B cell (primary cell): ENCODE data around the gene MYRIP. TPM values are rescaled to one million over a fixed set of nuclear protein-coding genes. Genes with fewer than 3 reads are reported as not detected.

Experiments used
- ATAC-seq: fragments of 200-7000 bp; cut with Tn5 transposase; one replicate; pipeline ENCODE4 v1.10.0; 2021; ENCODE audit warnings: low read depth, mild to moderate bottlenecking, moderate number of reproducible peaks, moderate library complexity
- CTCF ChIA-PET: fragments of 350-600 bp; sonication (Branson Sonifier 250); formaldehyde crosslinking; loops from one replicate; lab custom pipeline; 2021; ENCODE audit warnings: antibody characterized with exemption, inconsistent platforms; lab: Charles Lee
- POLR2A ChIA-PET: fragments of 350-600 bp; sonication (Branson Sonifier 250); formaldehyde crosslinking; loops from one replicate; lab custom pipeline; 2021; ENCODE audit warnings: antibody characterized with exemption; lab: Charles Lee
- DNase-seq: peaks from one replicate; pipeline ENCODE4 v3.0.0; 2013
- H2AFZ ChIP-seq: 2 replicates; pipeline ENCODE4 v1.6.1; 2012; ENCODE audit warnings: mild to moderate bottlenecking, low read depth, low read length; ENCODE audit not compliant: insufficient read depth, poor library complexity, severe bottlenecking
- H3K27ac ChIP-seq, 2 donors: 1 replicate in 1 of 2; 2 replicates in 1 of 2; pipeline ENCODE4 v1.5.1; 2012 to 2013; ENCODE audit warnings: low read length in 2 of 2, mild to moderate bottlenecking in 2 of 2, moderate library complexity in 1 of 2
- H3K27me3 ChIP-seq, 4 experiments: fragments of 200-600 bp in 1 of 4; sonication (generic) in 1 of 4; replicated peaks in 1 of 4; 1 replicate in 2 of 4; 2 replicates in 2 of 4; pipeline versions ENCODE4 v1.6.1 to v1.7.0; 2013 to 2016; ENCODE audit warnings: low read length in 3 of 4, mild to moderate bottlenecking in 2 of 4, mixed read lengths in 1 of 4, moderate library complexity in 1 of 4; ENCODE audit not compliant: insufficient read depth in 4 of 4, control insufficient read depth in 3 of 4; ENCODE audit errors: control extremely low read depth in 1 of 4
- H3K36me3 ChIP-seq, 2 experiments: replicated peaks in 1 of 2; 1 replicate in 1 of 2; 2 replicates in 1 of 2; pipeline versions ENCODE4 v1.6.1 to v1.7.1; 2013; ENCODE audit warnings: low read length in 1 of 2; ENCODE audit not compliant: insufficient read depth in 2 of 2, control insufficient read depth in 1 of 2; ENCODE audit errors: control extremely low read depth in 1 of 2, extremely low read depth in 1 of 2
- H3K4me1 ChIP-seq, 2 donors: fragments of 200-600 bp in 1 of 2; sonication (generic) in 1 of 2; 1 replicate in 1 of 2; 2 replicates in 1 of 2; pipeline versions ENCODE4 v1.5.1 to v1.6.1; 2013 to 2017; ENCODE audit warnings: low read length in 2 of 2; ENCODE audit not compliant: control insufficient read depth in 2 of 2, insufficient read depth in 2 of 2
- H3K4me2 ChIP-seq: replicated peaks from 2 replicates; pipeline ENCODE3; 2012; ENCODE audit warnings: mild to moderate bottlenecking, low read depth, low read length; ENCODE audit not compliant: poor library complexity, severe bottlenecking
- H3K4me3 ChIP-seq, 5 experiments: fragments of 200-600 bp in 1 of 5; sonication (generic) in 1 of 5; 1 replicate in 3 of 5; 2 replicates in 2 of 5; pipeline versions ENCODE4 v1.5.1 to v1.7.0; 2011 to 2016; ENCODE audit warnings: low read length in 4 of 5, mild to moderate bottlenecking in 4 of 5, low read depth in 2 of 5, control low read depth in 1 of 5, moderate library complexity in 1 of 5; ENCODE audit not compliant: insufficient read depth in 1 of 5; ENCODE audit errors: control extremely low read depth in 1 of 5, extremely low read depth in 1 of 5
- H3K79me2 ChIP-seq: fragments of 200-600 bp; sonication (generic); one replicate; pipeline ENCODE4 v1.6.0; 2016; ENCODE audit warnings: low read length; ENCODE audit not compliant: control insufficient read depth, insufficient read depth
- H3K9ac ChIP-seq: fragments of 200-600 bp; sonication (generic); 2 replicates; pipeline ENCODE4 v1.6.1; 2017; ENCODE audit warnings: mild to moderate bottlenecking, low read length, moderate library complexity
- H3K9me3 ChIP-seq, 3 donors: one replicate each; pipeline versions ENCODE4 v1.6.1 to v1.7.1; 2013; ENCODE audit warnings: low read length in 2 of 3; ENCODE audit not compliant: control insufficient read depth in 2 of 3, insufficient read depth in 1 of 3; ENCODE audit errors: control extremely low read depth in 1 of 3
- H4K20me1 ChIP-seq: 2 replicates; pipeline ENCODE4 v1.6.0; 2012; ENCODE audit warnings: mild to moderate bottlenecking, low read length; ENCODE audit not compliant: insufficient read depth, control insufficient read depth, poor library complexity, severe bottlenecking
- H3K27ac Mint-ChIP-seq: one replicate; pipeline ENCODE4 v1.8.0; 2021; ENCODE audit warnings: mixed read lengths
- H3K27me3 Mint-ChIP-seq: one replicate; pipeline ENCODE4 v1.8.0; 2021; ENCODE audit warnings: mixed read lengths
- H3K4me1 Mint-ChIP-seq: one replicate; pipeline ENCODE4 v1.8.0; 2021; ENCODE audit warnings: mixed read lengths
- H3K4me3 Mint-ChIP-seq: one replicate; pipeline ENCODE4 v1.8.0; 2021; ENCODE audit warnings: mixed read lengths
- H3K9me3 Mint-ChIP-seq: one replicate; pipeline ENCODE4 v1.8.0; 2022; ENCODE audit warnings: mixed read lengths; ENCODE audit not compliant: insufficient read depth
- EZH2 ChIP-seq: IDR thresholded peaks from 2 replicates; pipeline ENCODE4 v1.6.1; 2012; ENCODE audit warnings: borderline replicate concordance, low read depth, mild to moderate bottlenecking, moderate library complexity, low read length; ENCODE audit not compliant: insufficient read depth, poor library complexity, severe bottlenecking
- WGBS: methylation state at CpG from one replicate; pipeline ENCODE4 v1.1.5; 2013; ENCODE audit warnings: missing lambda C conversion rate; ENCODE audit not compliant: insufficient coverage; 5-methylcytosine and 5-hydroxymethylcytosine counted together
- intact Hi-C: fragments of 100-400 bp; cut with micrococcal nuclease; formaldehyde crosslinking; loops from one replicate; pipeline ENCODE4 v1.10.0; 2022
- polyA plus RNA-seq: library from polyadenylated mRNA; depleted of rRNA; stranded (reverse); fragments of >200 nt; gene quantifications from 2 replicates; pipeline ENCODE4 v1.2.3, GENCODE V29; 2012
- total RNA-seq, 2 donors: library from RNA; stranded (reverse); fragments of 120-200 nt in 1 of 2; gene quantifications; 1 replicate in 1 of 2; 2 replicates in 1 of 2; pipeline versions ENCODE4 v1.2.3 to v1.2.4, GENCODE V29; 2013 to 2022
- TF ChIP-seq, protein P1 (sequence below): fragments of 200-600 bp; IDR thresholded peaks from one replicate; pipeline ENCODE4 v1.8.0; 2022; ENCODE audit warnings: antibody characterized with exemption, mild to moderate bottlenecking

MYRIP gene
- total and polyA plus RNA-seq, 2 donors (not counting 1 experiment from before 2014, with no cell fraction given), result 0.03 to 0.10 TPM

DNA sequence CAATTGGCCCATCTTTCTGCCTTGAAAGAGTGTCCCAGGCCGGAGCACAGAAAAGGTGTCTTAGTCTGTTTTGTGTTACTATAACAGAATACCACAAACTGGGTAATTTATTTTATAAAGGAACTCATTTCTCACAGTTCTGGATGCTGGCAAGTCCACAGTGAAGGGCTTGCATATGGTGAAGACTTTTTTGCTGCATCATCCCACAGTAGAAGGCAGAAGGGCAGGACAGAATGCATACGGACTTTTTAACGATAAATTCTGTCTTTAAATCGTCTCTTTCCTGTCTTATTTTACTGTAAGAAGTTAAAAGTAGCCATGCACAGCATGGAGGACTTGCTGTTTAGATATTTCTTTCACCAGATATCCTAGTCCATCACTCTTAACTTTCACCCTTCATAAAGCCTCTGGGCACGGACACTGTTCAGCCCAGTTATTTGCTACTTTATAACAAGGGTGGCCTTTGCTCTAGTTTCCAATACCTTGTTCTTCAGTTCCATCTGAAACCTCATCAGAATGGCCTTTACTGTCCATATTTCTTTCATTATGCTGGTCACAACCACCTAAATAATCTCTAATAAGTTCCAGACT lies 489.8 kb downstream of the MYRIP start:
- H3K9ac ChIP-seq, result no peak overlapping the region
- no peaks in the 10 kb centered on the region for H3K27me3 Mint-ChIP-seq
- H3K9me3 ChIP-seq, result no peaks in the 10 kb centered on the region
- no peak overlapping the region for H3K27ac ChIP-seq
- H3K9me3 Mint-ChIP-seq, result no peaks in the 10 kb centered on the region
- TF ChIP-seq EZH2, result no peak
- TF ChIP-seq, protein P1, sequence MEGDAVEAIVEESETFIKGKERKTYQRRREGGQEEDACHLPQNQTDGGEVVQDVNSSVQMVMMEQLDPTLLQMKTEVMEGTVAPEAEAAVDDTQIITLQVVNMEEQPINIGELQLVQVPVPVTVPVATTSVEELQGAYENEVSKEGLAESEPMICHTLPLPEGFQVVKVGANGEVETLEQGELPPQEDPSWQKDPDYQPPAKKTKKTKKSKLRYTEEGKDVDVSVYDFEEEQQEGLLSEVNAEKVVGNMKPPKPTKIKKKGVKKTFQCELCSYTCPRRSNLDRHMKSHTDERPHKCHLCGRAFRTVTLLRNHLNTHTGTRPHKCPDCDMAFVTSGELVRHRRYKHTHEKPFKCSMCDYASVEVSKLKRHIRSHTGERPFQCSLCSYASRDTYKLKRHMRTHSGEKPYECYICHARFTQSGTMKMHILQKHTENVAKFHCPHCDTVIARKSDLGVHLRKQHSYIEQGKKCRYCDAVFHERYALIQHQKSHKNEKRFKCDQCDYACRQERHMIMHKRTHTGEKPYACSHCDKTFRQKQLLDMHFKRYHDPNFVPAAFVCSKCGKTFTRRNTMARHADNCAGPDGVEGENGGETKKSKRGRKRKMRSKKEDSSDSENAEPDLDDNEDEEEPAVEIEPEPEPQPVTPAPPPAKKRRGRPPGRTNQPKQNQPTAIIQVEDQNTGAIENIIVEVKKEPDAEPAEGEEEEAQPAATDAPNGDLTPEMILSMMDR, result no peak
- H2AFZ ChIP-seq, result no peak overlapping the region
- H3K4me2 ChIP-seq, result no peak overlapping the region
- H3K4me1 ChIP-seq, result no peaks in the 10 kb centered on the region
- ATAC-seq (no peak), DNase-seq (no peak)
- no peak overlapping the region for H3K27ac Mint-ChIP-seq
- CTCF ChIA-PET, result no interaction called here
- POLR2A ChIA-PET, result no interaction called here
- intact Hi-C loops, result no loop called here
- WGBS, result 100% methylated on average over 1 of the region's 5 CpGs
- no peak overlapping the region for H3K4me3 ChIP-seq
- no peaks in the 10 kb centered on the region for H3K27me3 ChIP-seq
- H4K20me1 ChIP-seq, result no peaks in the 10 kb centered on the region
- H3K79me2 ChIP-seq, result no peaks in the 10 kb centered on the region
- no peaks in the 10 kb centered on the region for H3K4me1 Mint-ChIP-seq
- H3K4me3 Mint-ChIP-seq, result no peak overlapping the region
- peaks cover 0 to 14% of the 10 kb centered on the region in 2 experiments for H3K36me3 ChIP-seq

DNA sequence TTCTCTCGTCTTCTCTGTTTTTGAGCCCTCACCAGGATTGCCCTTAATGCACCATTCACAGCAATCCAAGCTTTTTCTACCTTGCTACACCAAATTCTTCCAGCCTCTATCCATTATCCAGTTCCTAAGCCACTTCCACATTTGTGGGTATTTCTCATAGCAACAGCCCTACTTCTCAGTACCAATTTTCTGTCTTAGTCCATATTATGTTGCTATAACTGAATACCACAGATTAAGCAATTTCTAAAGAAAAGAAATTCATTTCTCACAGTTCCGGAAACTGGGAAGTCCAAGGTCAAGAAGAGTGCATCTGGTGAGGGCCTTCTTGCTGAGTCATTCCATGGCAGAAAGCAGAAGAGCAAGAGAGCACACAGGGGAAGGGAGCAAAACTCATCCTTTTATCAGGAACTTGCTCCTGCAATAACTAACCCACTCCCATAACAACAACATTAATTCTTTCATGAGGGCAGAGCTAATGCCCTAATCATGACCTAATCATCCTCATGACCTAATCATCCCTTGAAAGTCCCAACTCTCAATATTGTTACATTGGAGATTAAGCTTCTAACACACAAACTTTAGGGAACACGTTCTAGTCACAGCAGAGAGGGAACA lies 490.4 kb downstream of the MYRIP start:
- Histone ChIP-seq H3K27me3 (no peaks in the 10 kb centered on the region), H3K4me1 (no peaks in the 10 kb centered on the region), H3K4me2 (no peak overlapping the region), H2AFZ (no peak overlapping the region), H3K4me3 (no peak overlapping the region), H3K36me3 (peaks cover 0 to 14% of the 10 kb centered on the region in 2 experiments), H3K9ac (no peak overlapping the region), H4K20me1 (no peaks in the 10 kb centered on the region), H3K27ac (no peak overlapping the region), H3K9me3 (no peaks in the 10 kb centered on the region), H3K79me2 (no peaks in the 10 kb centered on the region)
- Mint-ChIP-seq H3K27me3 (no peaks in the 10 kb centered on the region), H3K4me3 (no peak overlapping the region), H3K27ac (no peak overlapping the region), H3K4me1 (no peaks in the 10 kb centered on the region), H3K9me3 (no peaks in the 10 kb centered on the region)
- DNase-seq (no peak), ATAC-seq (no peak)
- 75% methylated on average over 2 of the region's 3 CpGs for WGBS
- ChIA-PET CTCF (interaction anchor here (1.2 kb wide), 1 partner anchor 10 kb away, joined by 3 read pairs; the partner anchor contains the start of gene EIF1B), POLR2A (no interaction called here)
- intact Hi-C loops, result no loop called here
- TF ChIP-seq EZH2, result no peak
- TF ChIP-seq, protein P1, result no peak
